Spinal cord (tissue), 10 donors: ENCODE measurements around the gene DOCK8. TPM values are rescaled to one million over a fixed set of nuclear protein-coding genes. Genes with fewer than 3 reads are reported as not detected.

Source experiments
- DNase-seq, 6 donors: peaks; one replicate each; pipeline versions ENCODE4 v3.0.0 to v3.0.0-alpha.2; 2013 to 2015; ENCODE audit warnings: low spot score in 6 of 6, low read depth in 4 of 6
- H3K27ac ChIP-seq: one replicate; pipeline ENCODE4 v1.5.1; 2013; ENCODE audit warnings: low read depth, low read length, control low read depth
- H3K27me3 ChIP-seq: one replicate; pipeline ENCODE4 v1.6.1; 2013; ENCODE audit warnings: low read length; ENCODE audit not compliant: control insufficient read depth, insufficient read depth
- H3K36me3 ChIP-seq: one replicate; pipeline ENCODE4 v1.6.1; 2013; ENCODE audit warnings: low read length; ENCODE audit not compliant: control insufficient read depth, insufficient read depth
- H3K4me1 ChIP-seq: one replicate; pipeline ENCODE4 v1.6.1; 2013; ENCODE audit warnings: low read length; ENCODE audit not compliant: control insufficient read depth, insufficient read depth
- H3K4me3 ChIP-seq: one replicate; pipeline ENCODE4 v1.5.1; 2013; ENCODE audit warnings: low read depth, low read length, control low read depth
- H3K9me3 ChIP-seq: one replicate; pipeline ENCODE4 v1.6.1; 2013; ENCODE audit warnings: low read length; ENCODE audit not compliant: control insufficient read depth, insufficient read depth
- WGBS: methylation state at CpG from one replicate; pipeline ENCODE4 v1.1.5; 2013; ENCODE audit warnings: missing lambda C conversion rate; ENCODE audit not compliant: insufficient coverage; 5-methylcytosine and 5-hydroxymethylcytosine counted together
- polyA plus RNA-seq, 2 donors: library from polyadenylated mRNA; unstranded; fragments of 120-200 nt; gene quantifications; one replicate each; pipeline ENCODE4 v1.2.1, GENCODE V29; 2013; ENCODE audit not compliant: insufficient read length in 2 of 2
- total RNA-seq, 2 donors: library from RNA; depleted of rRNA in 1 of 2; stranded (reverse); fragments of 120-200 nt in 1 of 2; fragments of >200 nt in 1 of 2; gene quantifications; one replicate each; pipeline versions ENCODE4 v1.2.3 to v1.2.4, GENCODE V29; 2013 to 2014
- donor health status: healthy.

The DOCK8 gene
- total and polyA plus RNA-seq, 4 donors = 7.2 to 14.2 (median 11.4) TPM

DNA sequence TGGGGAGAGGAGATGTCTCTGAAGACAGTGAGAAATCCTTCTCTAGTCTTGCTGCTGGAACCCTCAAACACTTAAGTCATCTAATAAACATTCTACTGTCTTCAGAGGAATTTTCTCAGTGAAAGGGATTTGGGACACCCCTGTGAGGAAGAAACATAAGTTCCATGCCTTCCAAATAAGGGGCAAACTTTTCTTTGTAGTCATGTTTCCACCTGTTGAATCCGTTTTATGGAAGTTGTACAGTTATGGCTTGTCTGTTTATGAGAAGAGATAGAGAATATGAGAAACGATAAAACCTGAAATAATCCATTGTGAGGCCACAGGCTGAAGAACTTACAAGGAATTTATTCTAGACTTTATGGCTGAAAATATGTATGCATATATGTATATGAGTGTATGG is 49.6 kb downstream of the DOCK8 start:
- Histone ChIP-seq H3K4me3 (no peak overlapping the region), H3K4me1 (no peaks in the 10 kb centered on the region), H3K27ac (no peak overlapping the region), H3K36me3 (no peaks in the 10 kb centered on the region), H3K27me3 (no peaks in the 10 kb centered on the region), H3K9me3 (no peaks in the 10 kb centered on the region)
- 71% methylated on average over 1 of the region's 2 CpGs for WGBS
- no peak for DNase-seq

DNA sequence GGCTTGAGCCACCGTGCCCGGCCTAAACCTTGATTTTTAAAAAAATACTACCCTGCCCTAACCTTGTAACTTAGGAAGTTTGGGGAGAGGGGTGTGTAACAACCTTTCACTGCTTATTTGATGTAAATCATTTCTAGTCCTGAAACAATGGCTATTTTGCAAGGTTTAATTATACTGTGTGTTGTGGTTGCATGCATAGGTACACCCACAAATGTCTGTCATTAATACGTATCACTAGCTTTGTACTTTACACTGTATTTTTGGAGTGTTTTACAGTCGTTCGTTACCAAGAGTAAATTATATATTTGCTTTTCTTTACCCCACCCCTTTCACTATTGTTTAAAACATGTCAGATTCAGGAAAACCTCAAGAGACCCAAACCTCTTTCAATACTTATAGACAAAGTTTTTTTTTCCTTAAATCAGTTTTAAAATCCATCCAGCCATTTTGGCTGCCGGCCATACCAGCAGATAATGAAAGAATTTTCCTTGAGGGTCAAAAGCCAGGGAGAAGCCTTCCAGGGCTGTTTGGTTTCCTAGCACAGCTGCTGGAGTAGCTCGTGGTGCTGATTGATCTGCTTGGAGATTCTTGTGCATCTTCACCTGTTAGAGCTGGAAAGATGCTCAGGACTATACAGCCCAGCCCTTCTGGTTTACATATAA is 50.7 kb downstream of the DOCK8 start:
- H3K36me3 ChIP-seq = no peaks in the 10 kb centered on the region
- no peak overlapping the region for H3K4me3 ChIP-seq
- no peak overlapping the region for H3K27ac ChIP-seq
- 67% methylated on average over 2 of the region's 7 CpGs for whole genome bisulfite sequencing
- H3K9me3 ChIP-seq = no peaks in the 10 kb centered on the region
- H3K27me3 ChIP-seq = no peaks in the 10 kb centered on the region
- H3K4me1 ChIP-seq = no peaks in the 10 kb centered on the region
- DNase-seq = no peak

DNA sequence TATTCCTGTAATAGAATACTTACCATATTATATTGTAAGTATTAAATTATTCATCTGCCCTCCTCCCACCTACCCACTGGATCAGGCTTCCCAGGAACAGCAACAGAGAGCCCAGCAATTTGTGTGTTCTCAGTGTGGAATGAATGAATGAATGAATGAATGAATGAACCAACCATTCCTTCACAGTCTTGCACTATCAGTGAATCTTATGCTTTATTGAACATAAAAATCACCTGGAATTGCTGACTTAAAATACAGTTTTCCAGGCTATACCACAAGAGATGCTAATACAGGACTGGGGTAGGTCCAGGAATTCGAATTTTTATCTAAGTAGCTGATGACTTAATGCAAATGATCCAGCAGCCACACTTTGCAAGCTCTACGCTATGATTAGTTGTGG is 51.6 kb downstream of the DOCK8 start:
- no peaks in the 10 kb centered on the region for H3K27me3 ChIP-seq
- no peak overlapping the region for H3K4me3 ChIP-seq
- H3K27ac ChIP-seq = no peak overlapping the region
- H3K4me1 ChIP-seq = no peaks in the 10 kb centered on the region
- no peaks in the 10 kb centered on the region for H3K36me3 ChIP-seq
- H3K9me3 ChIP-seq = no peaks in the 10 kb centered on the region
- no CpG with 5 or more reads among the region's 2 CpGs for WGBS
- no peak for DNase-seq

DNA sequence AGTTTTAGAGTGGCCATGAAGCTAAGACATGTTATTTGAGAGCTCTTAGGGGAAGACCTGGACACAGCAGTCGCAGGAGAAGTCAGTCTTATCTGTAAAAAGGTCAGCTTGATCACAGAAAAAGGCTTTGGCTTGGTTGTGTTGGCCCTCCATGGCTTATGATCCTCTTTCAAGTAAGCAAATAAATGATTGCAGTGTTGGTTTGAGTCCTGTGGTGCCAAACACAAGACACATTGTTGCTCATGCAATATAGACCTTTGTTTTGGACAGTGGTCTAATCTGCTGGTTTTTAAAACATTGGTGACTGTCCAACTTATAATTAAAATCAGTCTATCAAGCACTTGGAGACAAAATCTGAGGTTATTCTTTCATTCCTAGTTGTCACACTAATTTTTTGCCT is 54.0 kb downstream of the DOCK8 start:
- WGBS = 83% methylated on average over 1 of the region's 1 CpG
- no peak overlapping the region for H3K27ac ChIP-seq

DNA sequence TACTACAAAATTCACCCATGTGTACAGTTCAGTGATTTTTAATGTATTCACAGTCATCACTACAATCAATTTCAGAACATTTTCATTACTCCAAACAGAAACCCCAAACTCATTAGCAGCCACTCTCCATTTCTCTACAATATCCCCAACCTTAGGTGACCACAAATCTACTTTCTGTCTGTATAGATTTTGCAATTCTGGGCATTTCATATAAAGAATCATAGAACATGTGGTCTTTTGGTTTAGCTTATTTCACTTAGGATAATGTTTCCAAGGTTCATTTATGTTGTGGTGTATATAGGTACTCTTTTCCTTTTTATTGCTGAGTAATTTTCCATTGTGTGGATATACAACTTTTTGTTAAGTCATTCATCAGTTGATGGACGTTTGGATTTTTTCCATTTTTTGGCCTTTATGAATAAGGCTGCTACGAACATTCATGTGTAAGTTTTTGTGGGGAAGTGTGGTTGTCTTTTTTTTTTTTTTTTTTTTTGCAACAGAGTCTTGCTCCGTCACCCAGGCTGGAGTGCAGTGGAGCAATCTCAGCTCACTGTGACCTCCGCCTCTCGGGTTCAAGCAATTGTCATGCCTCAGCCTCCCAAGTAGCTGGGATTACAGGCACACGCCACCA is 54.5 kb downstream of the DOCK8 start:
- Histone ChIP-seq H3K27me3 (no peaks in the 10 kb centered on the region), H3K27ac (no peak overlapping the region), H3K4me1 (no peaks in the 10 kb centered on the region), H3K36me3 (no peaks in the 10 kb centered on the region), H3K4me3 (no peak overlapping the region), H3K9me3 (no peaks in the 10 kb centered on the region)
- 93% methylated on average over 2 of the region's 6 CpGs for WGBS
- DNase-seq = no peak

More for the DNA sequence above, 54.0 kb downstream of the DOCK8 start:
- DNase-seq = no peak
- Histone ChIP-seq H3K4me1 (no peaks in the 10 kb centered on the region), H3K9me3 (no peaks in the 10 kb centered on the region), H3K36me3 (no peaks in the 10 kb centered on the region), H3K27me3 (no peaks in the 10 kb centered on the region), H3K4me3 (no peak overlapping the region)

DNA sequence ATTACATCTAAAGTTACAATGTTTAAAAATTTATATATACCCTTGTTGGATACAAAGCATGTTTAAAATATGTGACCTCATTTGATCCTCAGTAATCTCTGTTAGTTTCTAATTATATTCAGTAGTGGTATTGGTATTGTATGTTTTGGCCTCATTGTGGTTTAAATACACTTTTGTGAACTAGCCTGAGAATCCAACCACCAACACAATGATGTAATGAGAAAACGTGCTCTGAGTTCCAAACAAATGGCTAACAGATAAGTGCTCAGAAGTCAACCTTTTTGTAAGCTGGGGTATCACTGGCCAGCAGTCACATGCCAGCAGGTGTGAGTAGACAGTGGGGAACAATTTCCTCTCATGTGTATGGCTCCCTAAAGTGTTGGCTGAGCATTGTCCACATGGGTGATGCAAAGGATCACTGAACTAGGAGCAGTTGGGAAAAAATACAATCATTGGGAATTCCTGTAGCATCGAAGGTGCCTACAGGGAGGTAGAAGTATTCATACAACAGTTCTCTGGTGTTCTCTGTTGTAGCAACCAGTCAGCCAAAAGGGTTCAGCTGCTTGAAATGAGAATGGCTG is 56.1 kb downstream of the DOCK8 start:
- no peak for DNase-seq
- WGBS = 92% methylated on average over 2 of the region's 2 CpGs
- Histone ChIP-seq H3K9me3 (no peaks in the 10 kb centered on the region), H3K4me1 (no peaks in the 10 kb centered on the region), H3K27me3 (no peaks in the 10 kb centered on the region), H3K4me3 (no peak overlapping the region), H3K27ac (no peak overlapping the region), H3K36me3 (no peaks in the 10 kb centered on the region)

DNA sequence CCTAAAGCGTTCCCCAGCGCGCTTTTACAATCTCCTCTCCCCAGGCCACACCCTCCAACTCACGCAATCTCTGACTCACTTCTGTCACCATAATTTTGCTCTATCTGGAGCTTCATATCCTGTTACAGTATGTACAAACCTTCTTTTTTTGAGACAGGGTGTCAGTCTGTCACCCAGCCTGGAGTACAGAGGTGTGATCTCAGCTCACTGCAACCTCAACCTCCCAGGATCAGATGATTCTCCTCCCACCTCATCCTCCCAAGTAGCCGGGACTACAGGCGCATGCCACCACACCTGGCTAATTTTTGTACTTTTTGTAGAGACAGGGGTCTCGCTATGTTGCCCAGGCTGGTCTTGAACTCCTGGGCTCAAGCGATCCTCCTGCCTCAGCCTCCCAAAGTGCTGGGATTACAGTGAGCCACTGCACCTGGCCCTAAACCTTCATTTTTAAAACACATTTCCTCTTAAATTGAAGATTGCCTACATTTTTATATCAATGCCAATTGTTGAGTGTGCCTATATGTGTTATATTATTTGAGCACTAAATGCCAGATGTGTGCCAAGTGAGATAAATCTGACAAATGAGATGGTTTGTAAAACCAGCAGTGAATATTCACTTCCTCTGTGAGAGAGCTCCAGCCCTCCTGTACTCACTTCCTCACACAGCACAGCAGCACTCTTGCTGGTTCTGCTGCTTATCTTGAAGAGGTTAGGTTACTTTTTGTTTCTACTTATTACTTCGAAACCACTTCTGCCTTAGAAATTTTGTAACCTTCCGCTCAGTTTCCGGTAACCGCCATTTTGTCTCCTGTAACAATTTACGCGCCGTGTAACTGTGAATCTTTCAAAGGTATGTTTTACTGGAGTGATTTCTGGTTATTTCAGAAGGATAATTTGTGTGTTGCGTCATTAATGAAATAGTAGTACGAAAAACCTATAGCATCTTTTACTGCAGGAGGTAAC is 57.9 kb downstream of the DOCK8 start:
- Histone ChIP-seq H3K36me3 (no peaks in the 10 kb centered on the region), H3K27ac (no peak overlapping the region), H3K27me3 (no peaks in the 10 kb centered on the region), H3K4me1 (no peaks in the 10 kb centered on the region), H3K9me3 (no peaks in the 10 kb centered on the region), H3K4me3 (no peak overlapping the region)
- 93% methylated on average over 7 of the region's 17 CpGs for WGBS
- DNase-seq = no peak

DNA sequence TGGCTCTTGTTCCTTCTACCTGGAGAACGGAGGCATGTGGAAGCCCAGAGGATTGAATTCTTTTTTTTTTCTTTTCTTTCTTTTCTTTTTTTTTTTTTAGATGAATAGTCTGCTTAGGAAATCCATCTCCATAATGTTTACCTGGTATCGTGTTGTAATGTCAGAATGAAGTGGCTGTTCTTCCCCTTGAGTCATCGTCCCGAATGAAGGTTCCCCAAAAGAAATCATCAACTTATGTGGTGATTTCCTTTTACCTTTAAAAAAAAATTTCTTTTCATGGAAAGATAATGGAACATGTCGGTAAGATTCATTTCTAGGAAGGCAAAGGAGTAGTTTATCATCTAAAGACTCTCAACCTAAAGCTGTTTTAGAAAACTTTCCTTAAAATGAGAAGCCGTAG is 59.7 kb downstream of the DOCK8 start:
- no peaks in the 10 kb centered on the region for H3K36me3 ChIP-seq
- H3K4me3 ChIP-seq = no peak overlapping the region
- H3K4me1 ChIP-seq = no peaks in the 10 kb centered on the region
- WGBS = no CpG with 5 or more reads among the region's 6 CpGs
- H3K27me3 ChIP-seq = no peaks in the 10 kb centered on the region
- no peak overlapping the region for H3K27ac ChIP-seq
- no peak for DNase-seq
- no peaks in the 10 kb centered on the region for H3K9me3 ChIP-seq

DNA sequence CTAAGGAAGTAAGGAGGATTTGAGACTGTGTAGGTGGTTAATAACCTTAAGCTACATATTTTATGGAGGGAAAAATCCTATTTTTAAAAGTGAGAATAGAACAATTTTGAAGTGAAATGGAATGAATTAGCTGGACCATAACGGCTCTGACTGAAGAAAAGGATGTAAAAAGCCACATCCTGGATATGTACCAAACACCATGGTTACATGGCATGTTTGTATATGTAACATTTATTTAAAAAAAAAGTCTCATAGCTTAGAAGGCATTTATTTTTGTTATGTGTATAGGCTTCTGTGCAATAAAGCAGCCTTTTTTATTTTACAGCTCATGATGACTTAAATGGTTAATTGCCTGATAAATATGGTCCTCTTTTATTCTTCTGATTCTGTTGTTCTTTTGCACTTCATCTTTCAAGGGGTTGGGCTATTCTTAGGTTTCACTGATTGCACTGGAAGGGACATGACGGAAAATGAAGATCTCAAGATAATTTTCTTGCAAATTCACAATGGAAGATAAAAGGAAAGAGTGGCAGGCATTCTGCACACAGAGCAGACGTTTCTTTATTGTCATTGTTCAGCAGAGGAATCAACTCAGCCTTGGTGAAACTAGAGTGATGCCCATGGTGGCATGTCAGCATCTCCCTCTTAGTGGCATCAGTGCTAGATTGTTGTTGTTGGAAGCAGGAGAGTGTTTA is 63.1 kb downstream of the DOCK8 start:
- WGBS = 63% methylated on average over 2 of the region's 3 CpGs
- DNase-seq = no peak
- Histone ChIP-seq H3K4me3 (no peak overlapping the region), H3K27ac (no peak overlapping the region), H3K4me1 (no peaks in the 10 kb centered on the region), H3K9me3 (no peaks in the 10 kb centered on the region), H3K36me3 (no peaks in the 10 kb centered on the region), H3K27me3 (no peaks in the 10 kb centered on the region)
